Uterus (tissue), 2 donors: ENCODE measurements around the gene THSD4.

Experiments used
- CTCF ChIP-seq, 4 experiments: fragments of 200-600 bp in 2 of 4; fragments of 450-650 bp in 2 of 4; sonication (generic) in 2 of 4; IDR thresholded peaks; one replicate each; pipeline ENCODE4 v1.5.1; 2016 to 2019; ENCODE audit warnings: antibody characterized with exemption in 4 of 4, mild to moderate bottlenecking in 2 of 4, moderate library complexity in 1 of 4
- POLR2A ChIP-seq, 2 donors: fragments of 450-650 bp; IDR thresholded peaks; one replicate each; pipeline ENCODE4 v1.6.1; 2016; ENCODE audit warnings: antibody characterized with exemption in 2 of 2, mild to moderate bottlenecking in 1 of 2, moderate library complexity in 1 of 2

DNA sequence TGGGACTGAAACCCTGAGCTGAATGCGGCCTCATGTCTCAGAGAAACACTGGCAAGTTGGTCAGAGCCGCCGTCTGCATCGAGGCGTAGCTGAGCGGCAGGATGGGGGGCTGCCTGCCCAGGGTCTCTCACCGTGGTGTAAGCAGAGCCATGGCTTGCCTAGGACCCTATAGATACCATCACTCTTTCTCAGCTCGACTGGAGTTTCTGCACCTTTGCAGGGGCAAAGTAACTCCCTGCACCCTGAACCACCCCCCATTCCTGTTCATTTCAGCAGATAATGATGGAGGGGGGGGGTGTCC, 666.6 kb downstream of the THSD4 start:
- TF ChIP-seq CTCF (IDR thresholded peaks at IDR 0.05) (no peak), POLR2A (IDR thresholded peaks at IDR 0.05) (no peak)
